Neuron (in vitro differentiated cells): ENCODE measurements around the gene WNT7A.

ENCODE experiments used
- H2AFZ ChIP-seq: one replicate; pipeline ENCODE4 v1.6.1; 2013; ENCODE audit warnings: low read depth, mild to moderate bottlenecking, inconsistent platforms, low read length, moderate library complexity
- H3K27me3 ChIP-seq: one replicate; pipeline ENCODE4 v1.6.1; 2013; ENCODE audit warnings: low read length; ENCODE audit not compliant: insufficient read depth
- H3K36me3 ChIP-seq: one replicate; pipeline ENCODE4 v1.6.1; 2013; ENCODE audit warnings: low read length; ENCODE audit not compliant: insufficient read depth
- H3K4me1 ChIP-seq: one replicate; pipeline ENCODE4 v1.6.1; 2013; ENCODE audit warnings: low read length; ENCODE audit not compliant: insufficient read depth
- H3K4me3 ChIP-seq: 2 replicates; pipeline ENCODE4 v1.5.1; 2013; ENCODE audit warnings: mild to moderate bottlenecking, low read length, moderate library complexity
- H3K9me3 ChIP-seq: one replicate; pipeline ENCODE4 v1.6.1; 2013; ENCODE audit warnings: low read length

The WNT7A gene

GRCh38 chr3:13844286-13844685, 35.6 kb downstream of the WNT7A start:
- no peaks in the 10 kb centered on the region for H3K9me3 ChIP-seq
- no peaks in the 10 kb centered on the region for H3K27me3 ChIP-seq
- peaks cover 55% of the 10 kb centered on the region for H3K36me3 ChIP-seq
- H3K4me3 ChIP-seq: no peak overlapping the region
- no peaks in the 10 kb centered on the region for H3K4me1 ChIP-seq
- no peak overlapping the region for H2AFZ ChIP-seq

- H3K27me3 ChIP-seq: no peaks in the 10 kb centered on the region
- no peaks in the 10 kb centered on the region for H3K4me1 ChIP-seq
- no peak overlapping the region for H2AFZ ChIP-seq
- H3K36me3 ChIP-seq: peaks cover 50% of the 10 kb centered on the region
- no peak overlapping the region for H3K4me3 ChIP-seq
- no peaks in the 10 kb centered on the region for H3K9me3 ChIP-seq
Observed at GRCh38 chr3:13843351-13843750, 36.5 kb downstream of the WNT7A start.

- no peaks in the 10 kb centered on the region for H3K4me1 ChIP-seq
- H2AFZ ChIP-seq: no peak overlapping the region
- H3K9me3 ChIP-seq: no peaks in the 10 kb centered on the region
- H3K4me3 ChIP-seq: no peak overlapping the region
- H3K27me3 ChIP-seq: no peaks in the 10 kb centered on the region
- H3K36me3 ChIP-seq: peaks cover 59% of the 10 kb centered on the region
Observed at GRCh38 chr3:13842226-13842625, 37.6 kb downstream of the WNT7A start.

DNA sequence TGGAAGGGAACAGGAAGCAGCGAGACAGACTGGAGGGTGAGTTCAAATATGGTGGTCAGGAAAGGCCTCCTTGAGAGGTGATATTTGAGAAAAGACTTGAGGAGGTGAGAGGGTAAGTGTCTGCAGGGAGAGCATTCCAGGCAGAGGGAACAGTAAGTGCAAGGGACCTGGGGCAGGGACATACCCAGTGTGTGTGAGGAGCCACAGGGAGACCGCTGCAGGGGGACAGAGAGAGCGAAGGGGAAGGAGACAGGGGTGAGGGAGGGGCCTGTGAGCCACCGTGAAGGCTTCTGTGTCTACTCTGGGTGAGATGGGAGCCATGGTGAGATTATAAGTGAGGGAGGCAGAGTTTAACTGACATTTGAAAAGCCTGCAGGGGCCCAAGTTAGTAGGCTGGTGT, 38.0 kb downstream of the WNT7A start:
- peaks cover 59% of the 10 kb centered on the region for H3K36me3 ChIP-seq
- no peaks in the 10 kb centered on the region for H3K9me3 ChIP-seq
- no peaks in the 10 kb centered on the region for H3K4me1 ChIP-seq
- H3K27me3 ChIP-seq: no peaks in the 10 kb centered on the region
- H3K4me3 ChIP-seq: no peak overlapping the region
- H2AFZ ChIP-seq: no peak overlapping the region

DNA sequence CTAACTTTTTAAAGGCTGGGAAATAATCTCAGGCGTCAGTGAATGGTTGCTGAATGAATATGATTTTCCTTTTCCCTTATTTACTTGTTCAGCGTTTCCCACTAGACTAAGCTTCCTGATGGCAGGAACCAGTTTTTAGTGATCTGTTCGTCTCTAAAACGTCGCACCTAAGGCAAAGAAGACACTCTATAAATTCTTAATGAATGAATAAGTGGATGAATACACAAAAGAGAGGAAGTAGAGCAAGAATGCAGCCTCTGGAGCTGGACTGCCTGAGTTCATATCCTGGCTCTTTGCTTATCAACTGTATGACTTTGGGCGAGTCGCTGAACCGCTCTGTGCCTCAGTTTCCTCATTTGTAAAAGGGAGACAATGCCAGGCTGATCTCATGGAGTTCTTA, 38.7 kb downstream of the WNT7A start:
- H3K27me3 ChIP-seq: no peaks in the 10 kb centered on the region

GRCh38 chr3:13840456-13840855, 39.4 kb downstream of the WNT7A start:
- no peaks in the 10 kb centered on the region for H3K27me3 ChIP-seq
- no peak overlapping the region for H3K4me3 ChIP-seq
- H2AFZ ChIP-seq: no peak overlapping the region
- H3K9me3 ChIP-seq: no peaks in the 10 kb centered on the region
- H3K36me3 ChIP-seq: peaks cover 48% of the 10 kb centered on the region
- no peaks in the 10 kb centered on the region for H3K4me1 ChIP-seq

More for the DNA sequence above, 38.7 kb downstream of the WNT7A start:
- Histone ChIP-seq H2AFZ (no peak overlapping the region), H3K36me3 (peaks cover 53% of the 10 kb centered on the region), H3K4me3 (no peak overlapping the region), H3K9me3 (no peaks in the 10 kb centered on the region), H3K4me1 (no peaks in the 10 kb centered on the region)

DNA sequence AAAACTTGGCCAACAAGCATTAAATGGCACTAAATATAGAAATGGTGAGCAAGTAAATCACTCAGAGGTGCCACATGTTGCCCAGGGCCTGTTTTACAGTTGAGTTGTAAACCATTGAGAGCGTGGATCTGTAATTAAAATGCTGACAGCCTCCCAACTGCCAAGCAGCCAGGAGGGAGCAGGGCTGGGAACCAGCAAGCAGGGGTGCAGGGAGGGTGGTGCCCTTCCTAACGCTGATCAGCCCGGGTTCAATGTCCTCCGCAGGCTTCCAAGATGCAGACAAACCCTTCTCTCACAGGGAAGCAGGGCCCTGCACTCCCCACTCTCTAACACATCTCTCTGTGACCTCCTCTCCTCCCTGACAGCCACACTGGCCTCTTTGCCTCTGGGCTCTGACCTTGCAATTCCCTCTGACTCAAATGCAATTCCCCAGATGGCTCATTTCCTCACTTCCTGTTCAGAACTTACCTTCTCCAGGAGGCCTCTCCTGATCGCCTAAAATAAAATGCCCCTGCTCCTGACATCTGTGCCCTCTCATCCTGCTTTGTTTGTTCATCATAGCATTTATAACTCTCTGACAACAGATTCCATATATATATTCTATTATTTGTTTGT, 40.0 kb downstream of the WNT7A start:
- H3K9me3 ChIP-seq: no peaks in the 10 kb centered on the region
- H3K27me3 ChIP-seq: no peaks in the 10 kb centered on the region
- peaks cover 46% of the 10 kb centered on the region for H3K36me3 ChIP-seq
- no peak overlapping the region for H2AFZ ChIP-seq
- no peak overlapping the region for H3K4me3 ChIP-seq
- no peaks in the 10 kb centered on the region for H3K4me1 ChIP-seq

DNA sequence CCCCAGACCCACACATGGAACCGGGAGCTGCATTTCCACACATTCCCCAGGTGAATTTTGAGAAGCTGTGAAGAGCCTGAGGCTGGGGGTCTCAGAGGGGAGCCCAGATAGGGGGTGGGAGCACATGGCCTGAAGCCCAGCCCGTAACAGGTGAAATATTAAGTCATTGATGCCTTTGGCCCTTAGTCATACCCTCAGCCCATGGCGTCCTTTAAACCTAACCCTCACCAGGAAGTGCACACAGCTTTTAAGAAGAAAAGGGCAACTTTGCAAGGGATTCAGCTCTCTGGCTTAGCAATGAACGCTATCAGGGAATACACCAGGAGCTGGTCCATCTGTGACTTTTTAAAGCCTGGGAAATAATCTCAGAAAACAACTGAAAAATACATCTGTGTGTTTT, 40.6 kb downstream of the WNT7A start:
- H3K9me3 ChIP-seq: no peaks in the 10 kb centered on the region
- no peak overlapping the region for H2AFZ ChIP-seq
- no peaks in the 10 kb centered on the region for H3K4me1 ChIP-seq
- no peak overlapping the region for H3K4me3 ChIP-seq
- no peaks in the 10 kb centered on the region for H3K27me3 ChIP-seq
- H3K36me3 ChIP-seq: peaks cover 48% of the 10 kb centered on the region

DNA sequence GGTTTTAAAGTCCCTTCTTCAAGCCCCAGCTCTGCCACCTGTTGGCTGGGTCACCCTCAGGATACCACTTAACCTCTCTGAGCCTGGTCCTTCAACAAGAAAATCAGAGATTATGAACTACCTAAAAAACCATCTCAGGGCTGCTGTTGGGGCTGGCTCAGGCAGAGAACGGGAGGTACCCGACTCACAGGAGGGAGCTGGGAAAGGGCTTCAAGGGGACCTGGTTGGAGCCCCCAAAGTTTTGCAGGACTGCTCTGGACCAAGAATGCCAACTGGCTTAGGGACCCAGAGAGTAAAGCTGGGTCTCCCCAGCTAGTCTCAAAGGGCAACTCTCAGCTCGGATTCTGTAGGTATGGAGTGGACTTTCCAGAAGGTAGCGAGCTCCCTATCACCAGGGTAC, 41.5 kb downstream of the WNT7A start:
- Histone ChIP-seq H3K27me3 (no peaks in the 10 kb centered on the region), H2AFZ (no peak overlapping the region), H3K4me1 (no peaks in the 10 kb centered on the region), H3K9me3 (no peaks in the 10 kb centered on the region), H3K36me3 (peaks cover 47% of the 10 kb centered on the region), H3K4me3 (no peak overlapping the region)

- H3K36me3 ChIP-seq: peaks cover 41% of the 10 kb centered on the region
- no peak overlapping the region for H2AFZ ChIP-seq
- H3K27me3 ChIP-seq: no peaks in the 10 kb centered on the region
- H3K9me3 ChIP-seq: no peaks in the 10 kb centered on the region
- H3K4me1 ChIP-seq: no peaks in the 10 kb centered on the region
- H3K4me3 ChIP-seq: no peak overlapping the region
Observed at GRCh38 chr3:13837751-13838150, 42.1 kb downstream of the WNT7A start.

DNA sequence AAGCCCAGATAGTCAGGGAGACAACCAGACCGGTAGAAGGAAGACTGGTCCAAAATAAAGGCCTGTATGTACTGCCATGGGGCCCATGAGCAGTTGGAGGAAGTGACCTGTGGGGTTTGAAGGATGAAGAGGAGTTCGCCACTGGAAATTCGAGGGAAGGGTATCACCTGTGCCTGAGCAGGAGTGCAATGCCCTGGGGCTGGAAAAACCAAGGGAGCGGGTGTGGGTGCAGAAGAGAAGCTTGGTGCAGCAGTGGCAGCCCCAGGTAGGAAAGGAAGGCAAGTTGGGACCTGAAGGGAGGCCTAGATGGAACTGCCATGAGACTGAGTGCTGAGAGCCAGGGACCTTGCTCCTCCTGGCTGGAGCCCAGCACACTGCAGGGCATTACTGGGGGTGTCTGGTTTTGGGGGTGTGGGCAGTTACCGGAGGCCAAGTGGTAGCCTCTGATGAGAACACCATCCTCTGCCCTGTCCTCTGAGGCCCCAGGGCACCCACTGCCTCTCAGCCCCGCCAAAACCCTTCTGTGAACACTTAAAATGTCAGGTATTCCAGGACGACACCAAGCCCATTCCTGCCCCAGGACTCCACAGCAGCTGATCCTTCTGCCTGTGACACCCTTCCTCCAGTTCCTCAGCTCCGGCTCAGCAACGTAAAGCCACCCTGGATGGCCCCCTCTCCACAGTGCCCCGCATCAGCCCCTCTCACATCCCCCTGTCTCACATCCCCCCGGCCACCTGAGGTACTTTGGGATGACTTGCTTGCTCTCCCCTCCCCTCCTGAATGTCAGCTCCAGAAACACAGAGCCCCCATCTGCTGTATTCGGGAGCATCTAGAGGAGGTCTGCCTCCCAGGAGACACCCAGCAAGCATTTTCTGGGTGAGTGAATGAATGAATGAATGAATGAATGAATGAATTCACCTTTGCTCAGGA, 42.9 kb downstream of the WNT7A start:
- Histone ChIP-seq H3K4me3 (no peak overlapping the region), H3K9me3 (no peaks in the 10 kb centered on the region), H2AFZ (no peak overlapping the region), H3K27me3 (no peaks in the 10 kb centered on the region), H3K4me1 (no peaks in the 10 kb centered on the region), H3K36me3 (peaks cover 32% of the 10 kb centered on the region)

GRCh38 chr3:13835246-13835645, 44.6 kb downstream of the WNT7A start:
- no peak overlapping the region for H2AFZ ChIP-seq
- H3K36me3 ChIP-seq: peaks cover 40% of the 10 kb centered on the region
- H3K4me1 ChIP-seq: no peaks in the 10 kb centered on the region
- H3K27me3 ChIP-seq: no peaks in the 10 kb centered on the region
- H3K9me3 ChIP-seq: no peaks in the 10 kb centered on the region
- H3K4me3 ChIP-seq: no peak overlapping the region

DNA sequence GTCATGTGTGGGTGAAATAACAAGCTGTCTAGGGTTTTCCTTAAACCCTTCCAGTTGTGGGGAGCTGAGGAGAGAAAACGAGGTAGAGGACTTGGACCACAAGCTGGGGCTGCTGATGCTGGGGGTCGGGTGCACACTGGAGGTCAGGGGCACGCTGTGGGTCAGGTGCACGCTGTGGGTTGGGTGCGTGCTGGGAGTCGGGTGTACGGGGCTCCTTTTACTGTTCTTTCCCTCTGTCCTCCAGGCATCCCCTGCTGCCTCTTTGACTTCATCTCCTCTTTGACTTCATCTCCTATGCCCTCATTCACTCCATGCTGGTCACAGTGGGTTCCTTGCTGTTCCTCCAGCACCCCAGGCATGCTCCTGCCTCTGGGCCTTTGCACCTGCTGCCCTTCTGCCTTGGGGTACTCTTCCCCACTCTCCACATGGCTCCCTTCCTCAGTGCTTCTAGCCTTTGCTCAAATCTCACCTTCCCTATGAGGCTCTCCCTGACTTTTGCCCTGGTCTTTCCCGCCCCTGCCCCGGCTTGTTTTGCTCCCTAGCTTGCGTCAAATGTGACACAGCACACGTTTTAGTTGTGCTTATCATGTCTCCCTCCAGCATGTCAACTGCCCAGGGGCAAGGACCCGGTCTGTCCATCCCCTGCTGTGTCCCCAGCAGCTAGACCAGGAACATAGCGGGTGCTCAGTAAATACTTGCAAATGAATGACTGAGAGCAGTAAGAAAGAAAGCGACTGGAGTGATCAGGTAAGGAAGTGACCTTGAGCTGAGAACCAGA, 45.4 kb downstream of the WNT7A start:
- Histone ChIP-seq H3K9me3 (no peaks in the 10 kb centered on the region), H3K27me3 (no peaks in the 10 kb centered on the region), H3K4me3 (no peak overlapping the region), H2AFZ (no peak overlapping the region), H3K4me1 (no peaks in the 10 kb centered on the region), H3K36me3 (peaks cover 46% of the 10 kb centered on the region)
